Ovary (tissue), 9 donors: ENCODE measurements around the gene CRAMP1. TPM values are rescaled to one million over a fixed set of nuclear protein-coding genes. Genes with fewer than 3 reads are reported as not detected.

Source experiments
- DNase-seq, 5 donors: peaks; one replicate each; pipeline ENCODE4 v3.0.0-alpha.2; 2019 to 2020
- H3K27ac ChIP-seq, 2 donors: fragments of 200-600 bp; one replicate each; pipeline versions ENCODE4 v1.5.1 to v1.8.0; 2019 to 2022
- H3K27me3 ChIP-seq: fragments of 200-600 bp; one replicate; pipeline ENCODE4 v1.8.0; 2022
- H3K36me3 ChIP-seq: fragments of 200-600 bp; sonication (generic); one replicate; pipeline ENCODE4 v1.5.1; 2019
- H3K4me1 ChIP-seq: one replicate; pipeline ENCODE4 v1.8.1; 2013; ENCODE audit warnings: mild to moderate bottlenecking, moderate library complexity; ENCODE audit not compliant: insufficient read depth
- H3K4me3 ChIP-seq: fragments of 200-600 bp; sonication (generic); one replicate; pipeline ENCODE4 v1.5.1; 2017
- H3K9me3 ChIP-seq, 2 donors: fragments of 200-600 bp in 1 of 2; sonication (generic) in 1 of 2; one replicate each; pipeline versions ENCODE4 v1.5.1 to v1.8.1; 2013 to 2019; ENCODE audit warnings: mild to moderate bottlenecking in 1 of 2, moderate library complexity in 1 of 2
- EP300 ChIP-seq: sonication (generic); formaldehyde crosslinking; IDR thresholded peaks from one replicate; pipeline ENCODE4 v1.6.1; 2017; ENCODE audit warnings: antibody characterized with exemption
- POLR2A ChIP-seq: fragments of 450-650 bp; IDR thresholded peaks from one replicate; pipeline ENCODE4 v1.6.1; 2017; ENCODE audit warnings: antibody characterized with exemption, mild to moderate bottlenecking, moderate library complexity
- WGBS, 3 donors: extraction: QIAGEN DNeasy Blood & Tissue Kit in 1 of 3; methylation state at CpG; one replicate each; pipeline versions ENCODE4 v1.1.5 to v1.1.7; 2013 to 2017; 5-methylcytosine and 5-hydroxymethylcytosine counted together
- intact Hi-C, 4 donors: fragments of 100-400 bp; cut with DNase I; formaldehyde crosslinking; loops; one replicate each; pipeline versions ENCODE4 v1.11.0 to v1.15.1; 2022 to 2023
- polyA plus RNA-seq, 2 donors: library from polyadenylated mRNA; stranded (reverse); fragments of 200-250 nt in 1 of 2; fragments of 350-450 nt in 1 of 2; fragmentation: Illumina TruSeq in 1 of 2; extraction: RNeasy Lipid Tissue Mini Kit (QIAGEN cat#74804) in 1 of 2; gene quantifications; one replicate each; pipeline ENCODE4 v1.2.3, GENCODE V29; 2013 to 2014
- total RNA-seq, 7 donors: library from RNA; depleted of rRNA in 2 of 7; stranded (reverse); fragments of >200 nt in 2 of 7; fragmentation: NEBNext Ultra II Directional in 3 of 7; extraction: Animal tissue kit (Norgen Biotek cat#: 25700) in 3 of 7; gene quantifications; one replicate each; pipeline versions ENCODE4 v1.1.0 to v1.2.4, GENCODE V29; 2016 to 2023
- TF ChIP-seq, protein P1 (sequence below), 3 donors: fragments of 450-650 bp in 2 of 3; fragments of 200-600 bp in 1 of 3; IDR thresholded peaks; one replicate each; pipeline versions ENCODE4 v1.5.1 to v1.8.0; 2016 to 2022; ENCODE audit warnings: antibody characterized with exemption in 3 of 3, mild to moderate bottlenecking in 1 of 3
- donor health status: DM: no; HTN: no; CAD: no; lungs with moderate emphysema.
- donor health status: DM: no; HTN: no; CAD: no.
- donor health status: Bipolar disorder and iron deficiency.
- donor health status: DM: yes; HTN: yes; CAD: no.
- donor health status: DM: no; HTN: no; CAD: no.
- donor health status: DM: yes; HTN: yes; CAD: no.

Gene CRAMP1
- total and polyA plus RNA-seq, 9 donors, result 6.9 to 21.0 (median 17.4) TPM

DNA sequence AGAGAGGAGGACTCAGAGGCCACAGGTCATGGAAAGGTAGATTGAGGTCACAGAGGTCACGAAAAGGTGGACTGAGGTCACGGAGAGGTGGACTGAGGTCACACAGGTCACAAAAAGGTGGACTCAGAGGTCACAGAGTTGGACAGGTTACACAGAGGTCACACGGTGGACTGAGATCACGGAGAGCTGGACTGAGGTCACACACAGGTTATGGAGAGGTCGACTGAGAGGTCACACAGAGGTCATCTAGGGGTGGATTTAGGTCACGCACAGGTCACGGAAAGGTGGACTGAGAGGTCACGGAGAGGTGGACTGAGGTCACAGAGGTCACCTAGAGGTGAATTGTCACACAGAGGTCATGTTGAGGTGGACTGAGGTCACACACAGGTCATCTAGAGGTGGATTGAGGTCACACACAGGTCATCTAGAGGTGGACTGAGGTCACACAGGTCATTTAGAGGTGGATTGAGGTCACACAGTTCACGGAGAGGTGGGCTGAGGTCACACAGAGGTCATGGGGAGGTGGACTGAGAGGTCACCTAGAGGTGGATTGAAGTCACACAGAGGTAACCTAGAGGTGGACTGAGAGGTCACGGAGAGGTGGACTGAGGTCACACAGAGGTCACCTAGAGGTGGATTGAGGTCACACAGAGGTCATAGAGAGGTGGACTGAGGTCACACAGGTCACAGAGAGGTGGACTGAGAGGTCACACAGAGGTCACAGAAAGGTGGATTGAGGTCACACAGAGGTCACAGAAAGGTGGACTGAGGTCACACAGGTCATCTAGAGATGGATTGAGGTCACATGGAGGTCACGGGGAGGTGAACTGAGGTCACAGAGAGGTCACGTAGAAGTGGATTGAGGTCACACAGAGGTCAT is 39.2 kb downstream of the CRAMP1 start:
- WGBS, 3 donors, result 84 to 90% (median 85%) methylated on average over 12 of the region's 12 CpGs
- no peak for DNase-seq
- Histone ChIP-seq H3K4me3 (no peak overlapping the region), H3K27me3 (no peaks in the 10 kb centered on the region), H3K36me3 (no peaks in the 10 kb centered on the region), H3K9me3 (no peaks in the 10 kb centered on the region), H3K4me1 (no peaks in the 10 kb centered on the region), H3K27ac (no peak overlapping the region)
- no peak for TF ChIP-seq EP300
- TF ChIP-seq POLR2A, result no peak
- TF ChIP-seq, protein P1, sequence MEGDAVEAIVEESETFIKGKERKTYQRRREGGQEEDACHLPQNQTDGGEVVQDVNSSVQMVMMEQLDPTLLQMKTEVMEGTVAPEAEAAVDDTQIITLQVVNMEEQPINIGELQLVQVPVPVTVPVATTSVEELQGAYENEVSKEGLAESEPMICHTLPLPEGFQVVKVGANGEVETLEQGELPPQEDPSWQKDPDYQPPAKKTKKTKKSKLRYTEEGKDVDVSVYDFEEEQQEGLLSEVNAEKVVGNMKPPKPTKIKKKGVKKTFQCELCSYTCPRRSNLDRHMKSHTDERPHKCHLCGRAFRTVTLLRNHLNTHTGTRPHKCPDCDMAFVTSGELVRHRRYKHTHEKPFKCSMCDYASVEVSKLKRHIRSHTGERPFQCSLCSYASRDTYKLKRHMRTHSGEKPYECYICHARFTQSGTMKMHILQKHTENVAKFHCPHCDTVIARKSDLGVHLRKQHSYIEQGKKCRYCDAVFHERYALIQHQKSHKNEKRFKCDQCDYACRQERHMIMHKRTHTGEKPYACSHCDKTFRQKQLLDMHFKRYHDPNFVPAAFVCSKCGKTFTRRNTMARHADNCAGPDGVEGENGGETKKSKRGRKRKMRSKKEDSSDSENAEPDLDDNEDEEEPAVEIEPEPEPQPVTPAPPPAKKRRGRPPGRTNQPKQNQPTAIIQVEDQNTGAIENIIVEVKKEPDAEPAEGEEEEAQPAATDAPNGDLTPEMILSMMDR (IDR thresholded peaks at IDR 0.05), result no peak
- intact Hi-C loops, result no loop called here

DNA sequence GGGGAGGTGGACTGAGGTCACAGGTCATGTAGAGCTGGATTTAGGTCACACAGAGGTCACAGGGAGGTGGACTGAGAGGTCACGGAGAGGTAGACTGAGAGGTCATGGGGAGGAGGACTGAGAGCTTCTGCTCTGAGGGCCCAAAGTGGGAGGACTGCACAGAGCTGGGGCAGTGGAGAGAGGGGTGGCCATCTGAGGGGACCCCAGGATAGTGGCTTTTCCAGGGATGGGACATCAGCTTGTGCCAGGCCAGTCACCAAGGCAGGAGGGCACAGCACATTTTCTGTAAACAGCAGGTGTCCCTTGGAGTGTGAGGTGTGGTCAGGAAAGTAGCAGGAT is 39.8 kb downstream of the CRAMP1 start:
- whole genome bisulfite sequencing, 3 donors, result 94 to 100% (median 100%) methylated on average over 1 of the region's 1 CpG

GRCh38 chr16:1653023-1653422 is 40.9 kb downstream of the CRAMP1 start:
- no peaks in the 10 kb centered on the region for H3K27me3 ChIP-seq
- intact Hi-C loops, result no loop called here
- H3K9me3 ChIP-seq, result no peaks in the 10 kb centered on the region
- H3K4me3 ChIP-seq, result no peak overlapping the region
- H3K4me1 ChIP-seq, result no peaks in the 10 kb centered on the region
- DNase-seq, result no peak
- no peaks in the 10 kb centered on the region for H3K36me3 ChIP-seq
- WGBS, 3 donors, result 91 to 95% (median 93%) methylated on average over 15 of the region's 15 CpGs
- H3K27ac ChIP-seq, result no peak overlapping the region
- TF ChIP-seq EP300, result no peak
- TF ChIP-seq, protein P1 (IDR thresholded peaks at IDR 0.05), result no peak
- TF ChIP-seq POLR2A, result no peak

More for the DNA sequence above, 39.8 kb downstream of the CRAMP1 start:
- intact Hi-C loops, result no loop called here
- Histone ChIP-seq H3K4me3 (no peak overlapping the region), H3K9me3 (no peaks in the 10 kb centered on the region), H3K27me3 (no peaks in the 10 kb centered on the region), H3K36me3 (no peaks in the 10 kb centered on the region), H3K27ac (no peak overlapping the region), H3K4me1 (no peaks in the 10 kb centered on the region)
- no peak for DNase-seq
- TF ChIP-seq POLR2A (no peak), EP300 (no peak)
- TF ChIP-seq, protein P1 (IDR thresholded peaks at IDR 0.05), result no peak

DNA sequence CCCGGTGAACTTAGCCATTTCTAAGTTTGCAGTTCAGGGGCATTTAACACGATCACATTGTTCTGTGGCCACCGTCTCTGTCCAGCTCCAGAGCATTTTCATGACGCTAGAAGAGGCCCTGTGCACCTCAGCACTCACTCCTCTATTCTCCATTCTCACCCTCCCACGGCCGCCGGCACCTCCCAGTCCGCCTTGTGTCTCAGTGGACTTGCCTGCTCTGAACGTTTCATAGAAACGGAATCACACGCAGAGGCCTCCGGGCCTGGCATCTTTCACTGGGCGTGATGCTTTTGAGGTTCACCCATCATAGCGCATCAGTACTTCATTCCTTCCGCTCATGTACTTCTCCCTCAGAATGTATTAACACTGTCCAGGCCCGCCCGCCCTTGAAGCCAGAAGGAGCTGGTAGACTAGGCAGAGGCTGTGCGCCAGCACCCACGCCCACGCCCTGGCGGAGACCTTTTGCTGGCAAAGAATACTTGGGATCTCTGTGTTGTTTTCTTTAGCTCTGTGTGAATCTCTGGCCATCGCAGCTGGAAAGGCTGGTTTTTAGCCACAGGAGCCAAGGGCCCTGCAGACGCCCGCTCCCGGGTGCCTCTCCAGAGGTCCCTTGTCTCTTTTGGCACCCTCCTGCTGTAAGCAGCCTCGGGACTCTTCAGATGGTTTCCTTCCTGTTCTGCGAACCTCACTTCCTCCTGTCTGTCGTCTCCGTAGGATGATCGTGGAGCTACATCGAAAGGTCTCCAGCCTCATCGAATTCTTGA is 42.5 kb downstream of the CRAMP1 start:
- DNase-seq, result no peak
- no peaks in the 10 kb centered on the region for H3K36me3 ChIP-seq
- no peaks in the 10 kb centered on the region for H3K27me3 ChIP-seq
- H3K9me3 ChIP-seq, result no peaks in the 10 kb centered on the region
- 80 to 87% (median 81%) methylated on average over 32 of the region's 32 CpGs for WGBS, 3 donors
- intact Hi-C loops, result no loop called here
- TF ChIP-seq, protein P1 (IDR thresholded peaks at IDR 0.05), result no peak
- TF ChIP-seq POLR2A (no peak), EP300 (no peak)
- no peaks in the 10 kb centered on the region for H3K4me1 ChIP-seq
- no peak overlapping the region for H3K4me3 ChIP-seq
- H3K27ac ChIP-seq, result no peak overlapping the region
